Cardiac muscle cell (in vitro differentiated cells and primary cell): ENCODE results near the gene DSCAML1. TPM values are rescaled to one million over a fixed set of nuclear protein-coding genes. Genes with fewer than 3 reads are reported as not detected.
"Not testable (repeated sequence)": the region's sequence is repeated elsewhere in the genome, so short reads cannot be mapped to it uniquely, and the experiment has no call there.

Source experiments
- DNase-seq, 2 donors: peaks; one replicate each; pipeline versions ENCODE4 v3.0.0 to v3.0.0-alpha.2; 2010 to 2017; ENCODE audit warnings: low read depth in 1 of 2, low spot score in 1 of 2
- H3K27ac ChIP-seq: fragments of 200-600 bp; sonication (generic); 2 replicates; pipeline ENCODE4 v1.5.1; 2016
- H3K27me3 ChIP-seq: fragments of 200-600 bp; sonication (generic); 2 replicates; pipeline ENCODE4 v1.6.0; 2016; ENCODE audit warnings: control low read depth
- H3K36me3 ChIP-seq: fragments of 200-600 bp; sonication (generic); 2 replicates; pipeline ENCODE4 v1.5.1; 2016; ENCODE audit warnings: control low read depth
- H3K4me1 ChIP-seq: fragments of 200-600 bp; sonication (generic); 2 replicates; pipeline ENCODE4 v1.8.1; 2017; ENCODE audit warnings: low read depth, mild to moderate bottlenecking, mixed run types
- H3K4me3 ChIP-seq: fragments of 200-600 bp; sonication (generic); 2 replicates; pipeline ENCODE4 v1.5.1; 2016; ENCODE audit warnings: mild to moderate bottlenecking
- H3K9me3 ChIP-seq: fragments of 200-600 bp; sonication (generic); 2 replicates; pipeline ENCODE4 v1.5.1; 2017; ENCODE audit warnings: low read depth, mild to moderate bottlenecking, control low read depth
- polyA plus RNA-seq: library from polyadenylated mRNA; unstranded; fragments of >200 nt; fragmentation: Nextera tagmentation; extraction: Ambion mirVana; gene quantifications from 2 replicates; pipeline ENCODE4 v1.2.1, GENCODE V29; 2016
- total RNA-seq: library from RNA; depleted of rRNA; stranded (reverse); fragments of >200 nt; gene quantifications from 2 replicates; pipeline ENCODE4 v1.2.3, GENCODE V29; 2016
- TF ChIP-seq, protein P1 (sequence below): IDR thresholded peaks from 2 replicates; pipeline ENCODE4 v1.5.1; 2012; ENCODE audit warnings: low read depth, mild to moderate bottlenecking, low read length

DSCAML1 gene
- total and polyA plus RNA-seq, 2 experiments from 2014 or later: 1.8 TPM; not detected in 1

DNA sequence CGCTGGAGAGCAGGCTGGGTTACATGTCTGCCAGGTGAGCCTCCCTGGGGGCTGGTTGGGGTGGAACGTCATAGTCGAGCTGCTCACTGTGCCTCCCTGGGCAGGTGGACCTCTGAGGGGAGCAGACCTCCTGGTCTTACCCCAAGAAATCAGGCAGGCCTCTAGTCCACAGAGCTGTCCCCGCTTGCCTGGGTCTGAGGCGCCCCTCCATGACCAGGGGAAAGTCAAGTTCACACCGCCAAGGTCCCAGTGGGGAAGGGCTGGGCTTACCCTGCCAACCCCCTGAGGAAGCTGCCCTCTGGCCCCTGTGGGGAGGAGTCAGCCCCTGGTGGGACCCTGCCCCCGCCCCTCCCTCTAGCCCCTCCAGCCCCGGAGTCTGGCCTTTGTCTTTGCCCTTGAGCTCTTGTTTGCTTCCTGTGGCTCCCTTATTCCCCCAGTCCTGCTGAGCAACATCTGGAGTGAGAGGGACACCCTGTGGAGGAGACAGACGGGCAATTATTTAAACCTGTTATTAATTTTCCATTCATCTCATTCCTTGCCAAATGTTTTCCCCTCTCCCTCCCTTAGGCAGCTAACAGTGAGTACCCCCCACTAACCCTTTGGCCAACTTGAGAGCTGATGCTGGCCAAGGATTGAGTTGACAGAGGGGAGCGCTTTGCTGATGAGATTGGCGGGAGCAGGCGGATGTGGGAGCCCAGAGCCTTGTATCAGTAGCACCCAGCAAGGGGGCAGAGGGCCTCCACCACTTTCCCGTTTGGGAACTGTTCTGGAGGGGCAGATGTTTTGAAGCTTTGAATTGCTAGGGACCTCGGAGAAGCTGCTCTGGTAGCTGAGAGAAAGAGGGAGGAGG, 385.9 kb downstream of the DSCAML1 start:
- TF ChIP-seq, protein P1, sequence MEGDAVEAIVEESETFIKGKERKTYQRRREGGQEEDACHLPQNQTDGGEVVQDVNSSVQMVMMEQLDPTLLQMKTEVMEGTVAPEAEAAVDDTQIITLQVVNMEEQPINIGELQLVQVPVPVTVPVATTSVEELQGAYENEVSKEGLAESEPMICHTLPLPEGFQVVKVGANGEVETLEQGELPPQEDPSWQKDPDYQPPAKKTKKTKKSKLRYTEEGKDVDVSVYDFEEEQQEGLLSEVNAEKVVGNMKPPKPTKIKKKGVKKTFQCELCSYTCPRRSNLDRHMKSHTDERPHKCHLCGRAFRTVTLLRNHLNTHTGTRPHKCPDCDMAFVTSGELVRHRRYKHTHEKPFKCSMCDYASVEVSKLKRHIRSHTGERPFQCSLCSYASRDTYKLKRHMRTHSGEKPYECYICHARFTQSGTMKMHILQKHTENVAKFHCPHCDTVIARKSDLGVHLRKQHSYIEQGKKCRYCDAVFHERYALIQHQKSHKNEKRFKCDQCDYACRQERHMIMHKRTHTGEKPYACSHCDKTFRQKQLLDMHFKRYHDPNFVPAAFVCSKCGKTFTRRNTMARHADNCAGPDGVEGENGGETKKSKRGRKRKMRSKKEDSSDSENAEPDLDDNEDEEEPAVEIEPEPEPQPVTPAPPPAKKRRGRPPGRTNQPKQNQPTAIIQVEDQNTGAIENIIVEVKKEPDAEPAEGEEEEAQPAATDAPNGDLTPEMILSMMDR: no peak
- Histone ChIP-seq H3K4me3 (no peak overlapping the region), H3K36me3 (no peaks in the 10 kb centered on the region), H3K9me3 (no peaks in the 10 kb centered on the region), H3K27me3 (no peaks in the 10 kb centered on the region), H3K27ac (no peak overlapping the region), H3K4me1 (no peaks in the 10 kb centered on the region)
- DNase-seq: no peak

DNA sequence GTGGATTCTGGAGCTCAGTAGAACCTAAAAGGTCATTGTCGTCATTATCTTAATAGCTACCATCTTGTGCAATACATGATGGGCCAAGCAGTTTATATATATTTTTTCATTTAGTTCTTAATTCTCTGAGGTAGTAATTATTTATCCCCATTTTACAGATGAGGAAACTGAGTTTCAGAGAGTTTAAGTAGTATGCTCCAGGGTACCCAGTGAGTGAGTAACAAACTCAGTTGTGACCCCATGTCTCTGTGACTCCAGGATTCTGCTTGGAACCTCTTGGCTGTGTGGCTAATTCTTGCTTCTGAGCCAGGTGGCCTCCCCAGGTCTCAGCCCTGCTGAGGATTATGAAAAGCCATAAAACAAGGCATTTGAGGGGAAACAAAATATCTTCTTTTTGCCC, 386.8 kb downstream of the DSCAML1 start:
- TF ChIP-seq, protein P1: no peak
- H3K4me3 ChIP-seq: no peak overlapping the region

DNA sequence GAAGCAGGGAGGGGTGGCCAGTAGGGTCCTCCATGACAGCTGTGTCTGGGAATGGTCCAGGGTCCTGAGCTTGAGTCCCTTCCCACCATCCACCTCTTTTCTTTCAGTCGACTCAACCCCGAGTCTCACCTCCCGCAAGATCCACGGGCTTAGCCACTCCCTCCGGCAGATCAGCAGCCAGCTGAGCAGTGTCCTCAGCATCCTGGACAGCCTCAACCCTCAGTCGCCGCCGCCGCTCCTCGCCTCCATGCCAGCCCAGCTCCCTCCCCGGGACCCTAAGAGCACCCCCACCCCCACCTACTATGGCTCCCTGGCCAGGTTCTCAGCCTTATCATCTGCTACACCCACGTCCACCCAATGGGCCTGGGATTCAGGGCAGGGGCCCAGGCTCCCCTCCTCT, 387.5 kb downstream of the DSCAML1 start:
- no peak for DNase-seq
- no peak overlapping the region for H3K4me3 ChIP-seq
- TF ChIP-seq, protein P1: no peak
- H3K27ac ChIP-seq: no peak overlapping the region
- no peaks in the 10 kb centered on the region for H3K36me3 ChIP-seq
- no peaks in the 10 kb centered on the region for H3K27me3 ChIP-seq
- no peaks in the 10 kb centered on the region for H3K4me1 ChIP-seq
- no peaks in the 10 kb centered on the region for H3K9me3 ChIP-seq

More for the DNA sequence above, 386.8 kb downstream of the DSCAML1 start:
- Histone ChIP-seq H3K27ac (no peak overlapping the region), H3K4me1 (no peaks in the 10 kb centered on the region), H3K27me3 (no peaks in the 10 kb centered on the region), H3K36me3 (no peaks in the 10 kb centered on the region), H3K9me3 (no peaks in the 10 kb centered on the region)
- DNase-seq: no peak

DNA sequence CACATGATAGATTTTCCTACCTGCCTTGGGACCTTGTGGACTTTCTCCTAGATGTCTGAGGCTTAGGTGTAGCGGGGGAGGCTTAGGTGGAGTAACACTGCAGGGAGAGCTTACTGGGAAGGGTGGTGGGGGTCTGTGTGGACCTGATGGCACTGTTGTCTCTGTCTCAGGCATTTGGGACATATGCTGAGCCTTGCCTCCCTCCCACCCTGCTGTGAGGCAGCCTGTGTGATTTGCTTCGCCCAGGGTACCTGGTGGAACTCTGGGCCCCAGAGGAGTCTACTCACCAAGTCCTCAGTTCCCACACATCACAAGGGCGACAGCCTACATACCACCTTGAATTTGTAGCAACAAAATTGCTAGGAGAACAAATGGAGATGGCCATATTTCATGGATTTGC, 388.7 kb downstream of the DSCAML1 start:
- Histone ChIP-seq H3K9me3 (no peaks in the 10 kb centered on the region), H3K27ac (no peak overlapping the region), H3K4me3 (no peak overlapping the region), H3K36me3 (no peaks in the 10 kb centered on the region), H3K27me3 (no peaks in the 10 kb centered on the region), H3K4me1 (no peaks in the 10 kb centered on the region)
- DNase-seq: no peak
- TF ChIP-seq, protein P1: no peak

DNA sequence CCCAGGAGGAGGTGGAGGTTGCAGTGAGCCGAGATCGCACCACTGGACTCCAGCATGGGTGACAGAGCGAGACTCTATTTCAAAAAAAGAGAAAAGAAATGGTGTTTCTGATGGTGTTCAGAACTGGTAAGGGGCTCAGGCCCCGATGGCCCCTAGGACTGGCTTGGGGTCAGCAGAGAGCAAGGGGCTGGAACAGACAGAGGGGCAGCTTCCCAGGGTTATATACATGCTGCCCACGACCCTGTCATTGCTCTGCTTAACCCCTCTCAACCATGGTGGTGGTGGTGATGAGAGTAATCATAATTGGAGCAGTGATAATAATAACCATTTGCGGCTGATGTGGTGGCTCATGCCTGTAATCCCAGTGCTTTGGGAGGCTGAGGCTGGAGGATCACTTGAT, 390.0 kb downstream of the DSCAML1 start:
- DNase-seq: no peak
- H3K4me1 ChIP-seq: no peaks in the 10 kb centered on the region
- H3K27ac ChIP-seq: no peak overlapping the region
- no peaks in the 10 kb centered on the region for H3K27me3 ChIP-seq
- no peak overlapping the region for H3K4me3 ChIP-seq
- TF ChIP-seq, protein P1: no peak
- H3K36me3 ChIP-seq: no peaks in the 10 kb centered on the region
- H3K9me3 ChIP-seq: no peaks in the 10 kb centered on the region

DNA sequence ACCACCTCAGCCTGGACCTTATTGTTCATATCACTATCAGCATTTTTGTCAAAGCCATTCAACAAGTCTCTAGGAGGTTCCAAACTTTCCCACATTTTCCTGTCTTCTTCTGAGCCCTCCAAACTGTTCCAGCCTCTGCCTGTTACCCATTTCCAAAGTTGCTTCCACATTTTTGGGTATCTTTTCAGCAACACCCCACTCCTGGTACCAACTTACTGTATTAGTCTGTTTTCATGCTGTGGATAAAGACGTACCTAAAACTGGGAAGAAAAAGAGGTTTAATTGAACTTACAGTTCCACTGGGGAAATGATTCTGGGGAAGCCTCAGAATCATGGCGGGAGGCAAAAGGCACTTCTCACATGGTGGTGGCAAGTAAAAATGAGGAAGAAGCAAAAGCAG, 391.1 kb downstream of the DSCAML1 start:
- not testable (repeated sequence) for H3K27ac ChIP-seq, DNase-seq

DNA sequence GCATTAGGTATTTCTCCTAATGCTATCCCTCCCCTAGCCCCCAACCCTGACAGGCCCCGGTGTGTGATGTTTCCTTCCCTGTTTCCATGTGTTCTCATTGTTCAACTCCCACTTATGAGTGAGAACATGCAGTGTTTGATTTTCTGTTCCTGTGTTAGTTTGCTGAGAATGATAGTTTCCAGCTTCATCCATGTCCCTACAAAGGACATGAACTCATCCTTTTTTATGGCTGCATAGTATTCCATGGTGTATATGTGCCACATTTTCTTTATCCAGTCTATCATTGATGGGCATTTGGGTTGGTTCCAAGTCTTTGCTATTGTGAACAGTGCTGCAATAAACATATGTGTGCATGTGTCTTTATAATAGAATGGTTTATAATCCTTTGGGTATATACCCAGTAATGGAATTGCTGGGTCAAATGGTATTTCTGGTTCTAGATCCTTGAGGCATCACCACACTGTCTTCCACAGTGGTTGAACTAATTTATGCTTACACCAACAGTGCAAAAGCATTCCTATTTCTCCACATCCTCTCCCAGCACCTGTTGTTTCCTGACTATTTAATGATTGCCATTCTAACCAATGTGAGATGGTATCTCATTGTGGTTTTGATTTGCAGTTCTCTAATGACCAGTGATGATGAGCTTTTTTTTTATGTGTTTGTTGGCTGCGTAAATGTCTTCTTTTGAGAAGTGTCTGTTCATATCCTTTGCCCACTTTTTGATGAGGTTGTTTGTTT, 397.7 kb downstream of the DSCAML1 start:
- not testable (repeated sequence) for H3K27me3 ChIP-seq, H3K9me3 ChIP-seq, H3K4me3 ChIP-seq, H3K36me3 ChIP-seq, H3K27ac ChIP-seq, DNase-seq, H3K4me1 ChIP-seq

More for the DNA sequence above, 391.1 kb downstream of the DSCAML1 start:
- not testable (repeated sequence) for H3K36me3 ChIP-seq, H3K4me3 ChIP-seq, H3K9me3 ChIP-seq, H3K27me3 ChIP-seq, H3K4me1 ChIP-seq

DNA sequence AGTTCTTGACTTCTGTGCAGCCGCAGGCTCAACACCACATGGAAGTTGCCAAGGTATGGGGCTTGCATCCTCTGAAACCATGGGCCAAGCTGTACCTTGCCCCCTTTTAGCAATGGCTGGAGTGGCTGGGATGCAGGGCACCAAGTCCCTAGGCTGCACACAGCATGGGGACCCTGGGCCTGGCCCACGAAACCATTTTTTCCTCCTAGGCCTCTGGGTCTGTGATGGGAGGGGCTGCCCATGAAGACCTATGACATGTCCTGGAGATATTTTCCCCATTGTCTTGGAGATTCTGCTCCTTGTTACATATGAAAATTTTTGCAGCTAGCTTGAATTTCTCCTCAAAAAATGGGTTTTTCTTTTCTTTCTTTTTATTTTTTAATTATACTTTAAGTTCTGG, 398.4 kb downstream of the DSCAML1 start:
- H3K4me1 ChIP-seq, DNase-seq, H3K36me3 ChIP-seq, H3K27me3 ChIP-seq, H3K27ac ChIP-seq, H3K4me3 ChIP-seq, H3K9me3 ChIP-seq: not testable (repeated sequence)
